K562 (cell line): ENCODE results near the gene RSF1. TPM values are rescaled to one million over a fixed set of nuclear protein-coding genes. Genes with fewer than 3 reads are reported as not detected.

Experiments used
- ATF3 ChIP-seq, 2 experiments: fragments of 450-650 bp in 1 of 2; sonication (generic) in 1 of 2; formaldehyde crosslinking in 1 of 2; IDR thresholded peaks in 1 of 2; conservative IDR thresholded peaks in 1 of 2; 2 replicates each; pipeline versions ENCODE4 v1.6.1 to v1.8.1; 2016 to 2023; ENCODE audit warnings: mild to moderate bottlenecking in 2 of 2, moderate library complexity in 2 of 2, inconsistent platforms in 1 of 2, missing genetic modification reagents in 1 of 2
- BCL6 ChIP-seq: fragments of 250-450 bp; sonication (Bioruptor Pico); IDR thresholded peaks from 2 replicates; pipeline ENCODE4 v1.4.0; 2020
- DPF2 ChIP-seq: fragments of 450-650 bp; IDR thresholded peaks from 2 replicates; pipeline ENCODE4 v1.6.1; 2016
- E2F1 ChIP-seq: sonication (generic); formaldehyde crosslinking; IDR thresholded peaks from 2 replicates; pipeline ENCODE4 v1.8.1; 2023; ENCODE audit warnings: mild to moderate bottlenecking, missing genetic modification reagents, moderate library complexity
- KDM4B ChIP-seq, 2 experiments: fragments of 450-650 bp in 1 of 2; sonication (generic) in 1 of 2; IDR thresholded peaks; 2 replicates each; pipeline ENCODE4 v1.6.1; 2016 to 2017; ENCODE audit warnings: borderline replicate concordance in 2 of 2, antibody characterized with exemption in 1 of 2, low read depth in 1 of 2, mild to moderate bottlenecking in 1 of 2
- PTRF ChIP-seq: fragments of 450-650 bp; IDR thresholded peaks from 2 replicates; pipeline ENCODE4 v1.6.1; 2016; ENCODE audit warnings: mild to moderate bottlenecking, missing genetic modification characterization, missing compliant biosample characterization
- RAD21 ChIP-seq, 2 experiments: fragments of 250-450 bp in 1 of 2; fragments of 450-650 bp in 1 of 2; sonication (Bioruptor Pico) in 1 of 2; formaldehyde crosslinking in 1 of 2; IDR thresholded peaks in 1 of 2; conservative IDR thresholded peaks in 1 of 2; 2 replicates each; pipeline versions ENCODE4 v1.4.0 to v1.8.0; 2020 to 2022; ENCODE audit warnings: mild to moderate bottlenecking in 2 of 2, moderate library complexity in 1 of 2
- TARDBP ChIP-seq: fragments of 450-650 bp; IDR thresholded peaks from 2 replicates; pipeline ENCODE4 v1.6.1; 2016
- UBTF ChIP-seq, 2 experiments: IDR thresholded peaks; 2 replicates each; pipeline ENCODE4 v1.6.1; 2012; ENCODE audit warnings: improper control_type of control experiment in 2 of 2, low read depth in 2 of 2, low read length in 2 of 2, borderline replicate concordance in 1 of 2
- polyA plus RNA-seq, 8 experiments: library from polyadenylated mRNA; depleted of rRNA in 4 of 8; stranded (reverse) in 5 of 8; unstranded in 3 of 8; fragments of >200 nt; fragmentation: Nextera tagmentation in 2 of 8; fragmentation: Illumina TruSeq in 1 of 8; extraction: Ambion mirVana in 2 of 8; extraction: Trizol in 1 of 8; gene quantifications; 2 replicates each; pipeline versions ENCODE4 v1.2.1 to v1.2.3, GENCODE V29; 2011 to 2014; ENCODE audit warnings: inconsistent platforms in 1 of 8, missing spikeins in 1 of 8
- total RNA-seq, 7 experiments: library from RNA; depleted of rRNA in 6 of 7; stranded (reverse); fragments of >200 nt in 6 of 7; fragmentation: Illumina TruSeq in 2 of 7; extraction: Trizol in 2 of 7; gene quantifications; 2 replicates each; pipeline versions ENCODE4 v1.2.1 to v1.2.3, GENCODE V29; 2011 to 2021; ENCODE audit warnings: low replicate concordance in 1 of 7
- TF ChIP-seq, protein P1 (sequence below): sonication (generic); formaldehyde crosslinking; IDR thresholded peaks from 2 replicates; pipeline ENCODE4 v1.8.0; 2022; ENCODE audit warnings: mild to moderate bottlenecking, low read depth, missing genetic modification reagents
- TF ChIP-seq, protein P2 (sequence below): fragments of 150-350 bp; IDR thresholded peaks from 2 replicates; pipeline ENCODE4 v1.6.1; 2014; ENCODE audit warnings: low read depth, mild to moderate bottlenecking, low read length, borderline replicate concordance
- TF ChIP-seq, protein P3 (sequence below), 2 experiments: fragments of 450-650 bp in 1 of 2; IDR thresholded peaks; 2 replicates each; pipeline ENCODE4 v1.6.1; 2011 to 2017; ENCODE audit warnings: low read depth in 2 of 2, antibody characterized with exemption in 1 of 2, borderline replicate concordance in 1 of 2, low read length in 1 of 2, mild to moderate bottlenecking in 1 of 2, mixed read lengths in 1 of 2; ENCODE audit not compliant: control insufficient read depth in 1 of 2

The RSF1 gene
- total and polyA plus RNA-seq, 9 of the 15 experiments (the other 6 are each of a cell fraction or from before 2014, with no cell fraction given) = 9.7 to 63.6 (median 42.8) TPM

GRCh38 chr11:77819921-77820564 lies 479 bp downstream of the RSF1 start (continued):
- TF ChIP-seq E2F1 (no peak), ATF3 (IDR thresholded peaks at IDR 0.05) (no peak), ATF3 (CRISPR knock-in tag; conservative IDR thresholded peaks at IDR 0.05) (no peak), RAD21 (CRISPR knock-in tag; conservative IDR thresholded peaks at IDR 0.05 in 1 of 2, IDR thresholded peaks at IDR 0.05 in 1 of 2) (no peak), UBTF (IDR thresholded peaks at IDR 0.05; ENCODE audit: borderline replicate concordance in 1 of 2, low read depth in 2 of 2, low read length in 2 of 2) (peak in 1 of 2 experiments; percentile 69; a peak in 2 of 4 replicates), BCL6 (CRISPR knock-in tag) (no peak), PTRF (no peak), KDM4B (IDR thresholded peaks at IDR 0.05; ENCODE audit: borderline replicate concordance in 2 of 2, low read depth in 1 of 2) (no peak), TARDBP (no peak), DPF2 (peak; percentile 66; the same call in 1 of the 2 replicates)
- TF ChIP-seq, protein P1, sequence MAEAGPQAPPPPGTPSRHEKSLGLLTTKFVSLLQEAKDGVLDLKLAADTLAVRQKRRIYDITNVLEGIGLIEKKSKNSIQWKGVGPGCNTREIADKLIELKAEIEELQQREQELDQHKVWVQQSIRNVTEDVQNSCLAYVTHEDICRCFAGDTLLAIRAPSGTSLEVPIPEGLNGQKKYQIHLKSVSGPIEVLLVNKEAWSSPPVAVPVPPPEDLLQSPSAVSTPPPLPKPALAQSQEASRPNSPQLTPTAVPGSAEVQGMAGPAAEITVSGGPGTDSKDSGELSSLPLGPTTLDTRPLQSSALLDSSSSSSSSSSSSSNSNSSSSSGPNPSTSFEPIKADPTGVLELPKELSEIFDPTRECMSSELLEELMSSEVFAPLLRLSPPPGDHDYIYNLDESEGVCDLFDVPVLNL (CRISPR knock-in tag) = no peak
- TF ChIP-seq, protein P2, sequence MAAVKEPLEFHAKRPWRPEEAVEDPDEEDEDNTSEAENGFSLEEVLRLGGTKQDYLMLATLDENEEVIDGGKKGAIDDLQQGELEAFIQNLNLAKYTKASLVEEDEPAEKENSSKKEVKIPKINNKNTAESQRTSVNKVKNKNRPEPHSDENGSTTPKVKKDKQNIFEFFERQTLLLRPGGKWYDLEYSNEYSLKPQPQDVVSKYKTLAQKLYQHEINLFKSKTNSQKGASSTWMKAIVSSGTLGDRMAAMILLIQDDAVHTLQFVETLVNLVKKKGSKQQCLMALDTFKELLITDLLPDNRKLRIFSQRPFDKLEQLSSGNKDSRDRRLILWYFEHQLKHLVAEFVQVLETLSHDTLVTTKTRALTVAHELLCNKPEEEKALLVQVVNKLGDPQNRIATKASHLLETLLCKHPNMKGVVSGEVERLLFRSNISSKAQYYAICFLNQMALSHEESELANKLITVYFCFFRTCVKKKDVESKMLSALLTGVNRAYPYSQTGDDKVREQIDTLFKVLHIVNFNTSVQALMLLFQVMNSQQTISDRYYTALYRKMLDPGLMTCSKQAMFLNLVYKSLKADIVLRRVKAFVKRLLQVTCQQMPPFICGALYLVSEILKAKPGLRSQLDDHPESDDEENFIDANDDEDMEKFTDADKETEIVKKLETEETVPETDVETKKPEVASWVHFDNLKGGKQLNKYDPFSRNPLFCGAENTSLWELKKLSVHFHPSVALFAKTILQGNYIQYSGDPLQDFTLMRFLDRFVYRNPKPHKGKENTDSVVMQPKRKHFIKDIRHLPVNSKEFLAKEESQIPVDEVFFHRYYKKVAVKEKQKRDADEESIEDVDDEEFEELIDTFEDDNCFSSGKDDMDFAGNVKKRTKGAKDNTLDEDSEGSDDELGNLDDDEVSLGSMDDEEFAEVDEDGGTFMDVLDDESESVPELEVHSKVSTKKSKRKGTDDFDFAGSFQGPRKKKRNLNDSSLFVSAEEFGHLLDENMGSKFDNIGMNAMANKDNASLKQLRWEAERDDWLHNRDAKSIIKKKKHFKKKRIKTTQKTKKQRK = no peak
- TF ChIP-seq, protein P3, sequence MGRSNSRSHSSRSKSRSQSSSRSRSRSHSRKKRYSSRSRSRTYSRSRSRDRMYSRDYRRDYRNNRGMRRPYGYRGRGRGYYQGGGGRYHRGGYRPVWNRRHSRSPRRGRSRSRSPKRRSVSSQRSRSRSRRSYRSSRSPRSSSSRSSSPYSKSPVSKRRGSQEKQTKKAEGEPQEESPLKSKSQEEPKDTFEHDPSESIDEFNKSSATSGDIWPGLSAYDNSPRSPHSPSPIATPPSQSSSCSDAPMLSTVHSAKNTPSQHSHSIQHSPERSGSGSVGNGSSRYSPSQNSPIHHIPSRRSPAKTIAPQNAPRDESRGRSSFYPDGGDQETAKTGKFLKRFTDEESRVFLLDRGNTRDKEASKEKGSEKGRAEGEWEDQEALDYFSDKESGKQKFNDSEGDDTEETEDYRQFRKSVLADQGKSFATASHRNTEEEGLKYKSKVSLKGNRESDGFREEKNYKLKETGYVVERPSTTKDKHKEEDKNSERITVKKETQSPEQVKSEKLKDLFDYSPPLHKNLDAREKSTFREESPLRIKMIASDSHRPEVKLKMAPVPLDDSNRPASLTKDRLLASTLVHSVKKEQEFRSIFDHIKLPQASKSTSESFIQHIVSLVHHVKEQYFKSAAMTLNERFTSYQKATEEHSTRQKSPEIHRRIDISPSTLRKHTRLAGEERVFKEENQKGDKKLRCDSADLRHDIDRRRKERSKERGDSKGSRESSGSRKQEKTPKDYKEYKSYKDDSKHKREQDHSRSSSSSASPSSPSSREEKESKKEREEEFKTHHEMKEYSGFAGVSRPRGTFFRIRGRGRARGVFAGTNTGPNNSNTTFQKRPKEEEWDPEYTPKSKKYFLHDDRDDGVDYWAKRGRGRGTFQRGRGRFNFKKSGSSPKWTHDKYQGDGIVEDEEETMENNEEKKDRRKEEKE (IDR thresholded peaks at IDR 0.05; ENCODE audit: borderline replicate concordance in 1 of 2, control insufficient read depth in 1 of 2, low read depth in 2 of 2, low read length in 1 of 2) = no peak
